WERI-Rb-1 (cell line): ENCODE results near the gene NPIPA1.
A peak's percentile ranks its signal among the peaks of the same experiment; 100 is the strongest.
"Not testable (repeated sequence)": the region's sequence is repeated elsewhere in the genome, so short reads cannot be mapped to it uniquely, and the experiment has no call there.

Experiments
- DNase-seq: peaks from one replicate; pipeline ENCODE4 v3.0.0-alpha.2; 2020
- H3K27ac ChIP-seq: fragments of 250-450 bp; sonication (Bioruptor Pico); 2 replicates; pipeline ENCODE4 v1.5.1; 2020; ENCODE audit warnings: mild to moderate bottlenecking, moderate library complexity
- H3K27me3 ChIP-seq: fragments of 250-450 bp; sonication (Bioruptor Pico); 2 replicates; pipeline ENCODE4 v1.5.1; 2021; ENCODE audit warnings: mild to moderate bottlenecking, low read depth, moderate library complexity; ENCODE audit not compliant: insufficient read depth, severe bottlenecking
- H3K36me3 ChIP-seq: fragments of 250-450 bp; sonication (Bioruptor Pico); 2 replicates; pipeline ENCODE4 v1.5.1; 2020; ENCODE audit warnings: mild to moderate bottlenecking, moderate library complexity
- H3K4me3 ChIP-seq: 2 replicates; pipeline ENCODE4 v1.5.1; 2011; ENCODE audit warnings: low read depth, mild to moderate bottlenecking, control low read depth, low read length
- H3K9me3 ChIP-seq: fragments of 250-450 bp; sonication (Bioruptor Pico); 2 replicates; pipeline ENCODE4 v1.5.1; 2021; ENCODE audit warnings: mild to moderate bottlenecking, moderate library complexity; ENCODE audit not compliant: severe bottlenecking
- CTCF ChIP-seq: IDR thresholded peaks from 2 replicates; pipeline ENCODE4 v1.5.1; 2011; ENCODE audit warnings: low read depth, mild to moderate bottlenecking, control low read depth, inconsistent platforms, low read length

Gene NPIPA1

GRCh38 chr16:14963281-14964173 is 26.3 kb downstream of the NPIPA1 start:
- Histone ChIP-seq H3K4me3 (no peak overlapping the region), H3K36me3 (no peaks in the 10 kb centered on the region), H3K9me3 (peaks cover 7% of the 10 kb centered on the region), H3K27ac (no peak overlapping the region), H3K27me3 (no peaks in the 10 kb centered on the region)
- no peak for DNase-seq
- no peak for TF ChIP-seq CTCF

- Histone ChIP-seq H3K4me3 (no peak overlapping the region), H3K9me3 (peaks cover 7% of the 10 kb centered on the region), H3K27ac (no peak overlapping the region), H3K27me3 (no peaks in the 10 kb centered on the region), H3K36me3 (no peaks in the 10 kb centered on the region)
- no peak for DNase-seq
- TF ChIP-seq CTCF = no peak
These were observed 28.1 kb downstream of the NPIPA1 start for GRCh38 chr16:14965328-14965727.

DNA sequence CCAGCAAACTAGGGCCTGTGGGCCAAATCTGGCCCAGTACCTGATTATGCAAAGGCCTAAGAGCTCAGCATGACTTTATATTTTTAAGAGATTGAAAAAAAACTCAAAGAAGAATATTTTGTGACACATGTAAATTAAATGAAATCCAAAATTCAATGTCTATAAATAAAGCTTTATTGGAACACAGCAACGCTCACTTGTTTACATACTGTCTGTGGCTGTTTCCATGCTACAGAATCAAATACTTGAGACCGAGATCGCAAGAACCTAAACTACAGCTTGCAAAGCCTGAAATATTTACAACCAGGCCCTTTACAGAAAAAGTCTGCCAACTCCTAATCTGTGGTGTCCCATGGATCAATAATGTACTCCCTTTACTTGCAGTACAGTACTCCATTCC is 32.6 kb downstream of the NPIPA1 start:
- not testable (repeated sequence) for H3K36me3 ChIP-seq, DNase-seq, H3K27me3 ChIP-seq, H3K9me3 ChIP-seq, H3K27ac ChIP-seq, H3K4me3 ChIP-seq

DNA sequence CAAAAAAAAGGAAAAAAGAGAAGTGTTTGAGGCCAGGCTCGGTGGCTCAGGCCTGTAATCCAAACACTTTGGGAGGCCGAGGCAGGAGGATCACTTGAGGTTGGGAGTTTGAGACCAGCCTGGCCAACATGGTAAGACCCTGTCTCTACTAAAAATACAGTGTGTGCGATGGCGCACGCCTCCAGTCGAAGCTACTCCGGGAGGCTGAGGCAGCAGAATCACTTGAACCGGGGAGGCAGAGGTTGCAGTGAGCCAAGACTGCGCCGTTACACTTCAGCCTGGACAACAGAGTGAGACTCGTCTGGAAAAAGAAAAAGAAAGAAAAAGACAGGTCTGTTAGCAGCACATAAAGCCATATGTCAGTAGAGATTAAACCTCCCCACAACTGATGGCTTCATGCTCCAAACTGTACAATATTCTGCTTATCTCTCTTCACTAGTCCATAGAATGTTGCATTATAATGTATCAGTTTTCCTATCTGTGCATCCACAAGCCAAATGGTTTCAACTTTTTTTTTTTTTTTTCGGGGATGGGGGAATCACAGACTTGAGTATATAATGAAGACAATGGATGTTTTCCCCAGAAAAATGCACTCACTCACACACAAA is 34.5 kb downstream of the NPIPA1 start:
- not testable (repeated sequence) for H3K27ac ChIP-seq, DNase-seq, H3K9me3 ChIP-seq, H3K27me3 ChIP-seq, H3K4me3 ChIP-seq, H3K36me3 ChIP-seq

- not testable (repeated sequence) for H3K36me3 ChIP-seq, H3K9me3 ChIP-seq, H3K27me3 ChIP-seq, H3K27ac ChIP-seq
- DNase-seq = peak; percentile 44
- H3K4me3 ChIP-seq = peak overlapping the region; percentile 98
These were observed 36.6 kb downstream of the NPIPA1 start for GRCh38 chr16:14973785-14974322.

DNA sequence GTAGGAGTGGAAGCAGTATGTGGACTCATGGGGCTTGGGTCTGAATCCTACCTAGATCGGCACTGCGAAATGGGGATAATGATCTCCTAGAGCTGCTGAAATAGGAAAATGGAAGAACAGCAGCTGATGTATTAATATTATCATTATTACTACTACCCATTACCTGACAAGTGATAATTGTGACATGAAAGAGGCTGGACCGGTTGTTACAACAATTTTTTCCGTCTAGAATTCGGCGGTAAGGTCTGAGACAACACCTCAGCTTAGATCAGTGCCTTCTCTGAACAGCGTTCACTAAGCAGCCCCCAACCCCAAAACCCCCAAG is 37.0 kb downstream of the NPIPA1 start:
- not testable (repeated sequence) for H3K27me3 ChIP-seq, H3K9me3 ChIP-seq, DNase-seq, H3K36me3 ChIP-seq
- peak overlapping the region; percentile 89 for H3K27ac ChIP-seq
- H3K4me3 ChIP-seq = peak overlapping the region; percentile 98

- peak within 1 kb of the TSS; percentile 89 for H3K27ac ChIP-seq
- H3K27me3 ChIP-seq, H3K36me3 ChIP-seq, H3K9me3 ChIP-seq: not testable (repeated sequence)
- peak within 1 kb of the TSS; percentile 98 for H3K4me3 ChIP-seq
- peak; percentile 99 for DNase-seq
These were observed 37.6 kb downstream of the NPIPA1 start, which contains the start of gene PDXDC1 for GRCh38 chr16:14974656-14975417. Gene PDXDC1 (plus strand): TSS chr16:14975026. CDS start chr16:14975200, 174 bp downstream.
